Left lung (tissue), 10 donors: ENCODE measurements around the gene ETV6. TPM values are rescaled to one million over a fixed set of nuclear protein-coding genes. Genes with fewer than 3 reads are reported as not detected.

Experiments used
- ATAC-seq: fragments of 200-7000 bp; cut with Tn5 transposase; one replicate; pipeline ENCODE4 v1.9.1; 2020; ENCODE audit warnings: moderate library complexity
- DNase-seq, 4 donors: peaks; one replicate each; pipeline ENCODE4 v3.0.0-alpha.2; 2013 to 2020
- H3K27ac ChIP-seq, 2 donors: fragments of 200-600 bp; sonication (generic) in 1 of 2; one replicate each; pipeline versions ENCODE4 v1.5.0 to v1.8.0; 2020 to 2021
- H3K27me3 ChIP-seq, 2 donors: fragments of 200-600 bp; sonication (generic) in 1 of 2; one replicate each; pipeline versions ENCODE4 v1.5.0 to v1.8.0; 2020 to 2021
- H3K36me3 ChIP-seq, 2 donors: fragments of 200-600 bp; sonication (generic) in 1 of 2; one replicate each; pipeline versions ENCODE4 v1.5.0 to v1.8.0; 2020 to 2021
- H3K4me1 ChIP-seq, 2 donors: fragments of 200-600 bp; one replicate each; pipeline ENCODE4 v1.8.0; 2021
- H3K4me3 ChIP-seq, 2 donors: fragments of 200-600 bp; sonication (generic) in 1 of 2; one replicate each; pipeline versions ENCODE4 v1.5.0 to v1.8.0; 2020 to 2021; ENCODE audit warnings: mild to moderate bottlenecking in 1 of 2
- H3K9me3 ChIP-seq, 2 donors: fragments of 200-600 bp; sonication (generic) in 1 of 2; one replicate each; pipeline versions ENCODE4 v1.5.0 to v1.8.0; 2020 to 2021
- intact Hi-C, 2 donors: fragments of 100-400 bp; cut with DNase I; formaldehyde crosslinking; loops; one replicate each; pipeline versions ENCODE4 v1.11.2 to v1.14.2; 2022
- polyA plus RNA-seq, 6 donors: library from polyadenylated mRNA; unstranded; fragments of 120-200 nt; gene quantifications; one replicate each; pipeline ENCODE4 v1.2.1, GENCODE V29; 2013; ENCODE audit not compliant: insufficient read length in 6 of 6
- total RNA-seq, 2 donors: library from RNA; stranded (reverse); fragmentation: NEBNext Ultra II Directional; extraction: Animal tissue kit (Norgen Biotek cat#: 25700); gene quantifications; one replicate each; pipeline ENCODE4 v1.2.1, GENCODE V29; 2021
- TF ChIP-seq, protein P1 (sequence below), 2 donors: fragments of 200-600 bp; sonication (generic) in 1 of 2; IDR thresholded peaks; one replicate each; pipeline versions ENCODE4 v1.5.0 to v1.8.0; 2021; ENCODE audit warnings: antibody characterized with exemption in 2 of 2
- donor health status: DM: no; HTN: yes; CAD: no.
- donor health status: DM: no; HTN: no; CAD: no.

Gene ETV6
- total and polyA plus RNA-seq, 8 donors: 16.0 to 44.7 (median 17.1) TPM

DNA sequence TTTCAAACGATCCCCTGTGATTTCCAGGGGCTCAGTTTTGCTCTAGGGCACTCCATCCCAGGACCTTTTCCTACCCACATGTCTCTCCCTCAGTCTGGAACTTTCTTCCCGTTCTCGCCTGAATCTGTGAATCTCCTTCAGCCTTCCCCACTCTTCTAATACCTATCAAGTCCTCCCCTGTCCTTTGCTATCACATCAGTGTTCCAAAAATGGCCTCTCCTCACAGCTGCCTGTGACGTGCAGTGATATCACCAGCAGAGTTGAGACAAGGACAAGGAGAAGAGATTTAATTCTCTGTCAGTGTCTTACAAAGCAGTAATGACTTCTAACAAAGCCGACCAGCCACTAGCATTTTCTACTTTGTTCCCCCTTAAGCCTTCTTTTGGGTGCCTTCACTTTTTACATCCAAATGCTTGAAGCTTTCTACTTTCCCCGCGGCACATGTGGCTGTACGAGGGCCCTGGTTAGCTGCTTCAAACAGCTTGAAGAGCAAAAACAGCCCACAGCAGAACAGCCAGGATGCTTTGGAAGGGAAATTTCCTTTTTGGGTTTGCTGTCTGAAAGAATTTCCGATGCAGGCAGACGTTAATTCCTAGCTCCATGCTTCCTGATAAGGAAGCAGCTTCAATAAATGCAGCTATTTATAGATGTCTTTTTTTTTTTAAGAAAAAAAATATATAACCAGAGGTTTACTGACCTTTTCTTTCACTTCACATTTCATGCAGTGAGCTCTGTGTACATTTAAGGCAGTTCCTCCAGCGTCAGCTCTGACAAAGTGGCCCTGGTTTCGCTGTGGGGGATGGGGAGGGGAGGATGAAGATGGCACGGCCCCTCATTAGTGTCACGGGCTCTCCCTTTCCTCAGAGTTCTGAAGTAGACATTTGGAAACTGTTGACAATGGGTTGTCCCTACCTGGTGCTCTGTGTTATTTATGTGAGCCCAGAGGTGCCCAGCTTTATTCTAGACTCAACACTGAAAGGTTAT lies 109.3 kb downstream of the ETV6 start:
- DNase-seq (peak in 2 of 4 donors; percentile 39 to 47), ATAC-seq (no peak)
- Histone ChIP-seq H3K36me3 (peaks cover 0 to 19% of the 10 kb centered on the region in 2 donors), H3K27ac (peak overlapping the region; percentile 70 to 76), H3K4me1 (peaks cover 13 to 83% of the 10 kb centered on the region in 2 donors), H3K4me3 (no peak overlapping the region), H3K27me3 (no peaks in the 10 kb centered on the region), H3K9me3 (no peaks in the 10 kb centered on the region)
- TF ChIP-seq, protein P1, sequence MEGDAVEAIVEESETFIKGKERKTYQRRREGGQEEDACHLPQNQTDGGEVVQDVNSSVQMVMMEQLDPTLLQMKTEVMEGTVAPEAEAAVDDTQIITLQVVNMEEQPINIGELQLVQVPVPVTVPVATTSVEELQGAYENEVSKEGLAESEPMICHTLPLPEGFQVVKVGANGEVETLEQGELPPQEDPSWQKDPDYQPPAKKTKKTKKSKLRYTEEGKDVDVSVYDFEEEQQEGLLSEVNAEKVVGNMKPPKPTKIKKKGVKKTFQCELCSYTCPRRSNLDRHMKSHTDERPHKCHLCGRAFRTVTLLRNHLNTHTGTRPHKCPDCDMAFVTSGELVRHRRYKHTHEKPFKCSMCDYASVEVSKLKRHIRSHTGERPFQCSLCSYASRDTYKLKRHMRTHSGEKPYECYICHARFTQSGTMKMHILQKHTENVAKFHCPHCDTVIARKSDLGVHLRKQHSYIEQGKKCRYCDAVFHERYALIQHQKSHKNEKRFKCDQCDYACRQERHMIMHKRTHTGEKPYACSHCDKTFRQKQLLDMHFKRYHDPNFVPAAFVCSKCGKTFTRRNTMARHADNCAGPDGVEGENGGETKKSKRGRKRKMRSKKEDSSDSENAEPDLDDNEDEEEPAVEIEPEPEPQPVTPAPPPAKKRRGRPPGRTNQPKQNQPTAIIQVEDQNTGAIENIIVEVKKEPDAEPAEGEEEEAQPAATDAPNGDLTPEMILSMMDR (IDR thresholded peaks at IDR 0.05): no peak
- intact Hi-C loops: no loop called here

DNA sequence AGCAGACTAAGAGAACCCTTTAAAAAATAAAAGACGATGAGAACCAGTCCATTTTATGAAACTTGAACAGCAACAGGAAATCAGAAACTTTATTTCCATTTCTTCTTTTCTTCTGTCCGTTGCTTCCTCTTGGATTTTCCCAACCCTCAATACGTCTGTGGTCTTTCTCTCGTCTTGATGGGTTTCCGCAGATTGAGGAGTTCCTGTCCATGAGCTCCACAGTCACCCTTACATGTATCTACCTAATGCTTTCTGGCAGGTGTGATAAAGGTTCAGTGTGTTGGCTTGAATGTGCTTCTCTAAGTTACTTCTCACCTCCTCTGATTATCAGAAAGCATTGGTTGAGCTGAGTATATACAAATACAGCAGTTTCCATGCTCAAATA lies 110.0 kb downstream of the ETV6 start:
- H3K36me3 ChIP-seq: peaks cover 0 to 12% of the 10 kb centered on the region in 2 donors
- intact Hi-C loops: no loop called here
- peak overlapping the region; percentile 70 to 76 for H3K27ac ChIP-seq
- no peak for ATAC-seq
- no peaks in the 10 kb centered on the region for H3K27me3 ChIP-seq
- H3K4me1 ChIP-seq: peaks cover 20 to 85% of the 10 kb centered on the region in 2 donors
- DNase-seq: no peak
- H3K9me3 ChIP-seq: no peaks in the 10 kb centered on the region
- no peak overlapping the region for H3K4me3 ChIP-seq
- TF ChIP-seq, protein P1 (IDR thresholded peaks at IDR 0.05): no peak

DNA sequence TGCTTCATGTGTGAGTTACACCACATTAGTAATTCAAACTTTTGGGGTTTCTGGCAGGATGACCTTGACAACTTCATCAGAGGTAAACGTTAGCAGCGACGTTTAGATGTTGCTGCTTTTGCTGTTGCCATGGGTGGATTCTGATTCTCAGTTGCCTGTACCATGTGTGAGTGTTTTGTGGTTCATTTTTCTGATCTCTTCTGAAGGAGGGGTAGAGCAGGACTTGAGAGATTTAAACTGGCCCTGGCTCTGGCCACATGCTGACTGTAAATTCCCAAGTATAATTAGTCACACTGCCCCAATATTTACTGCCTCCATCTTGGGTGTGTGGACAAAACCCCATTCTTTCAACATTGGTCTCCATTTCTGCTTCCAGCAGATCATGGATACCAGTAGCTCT lies 110.4 kb downstream of the ETV6 start:
- no peaks in the 10 kb centered on the region for H3K27me3 ChIP-seq
- TF ChIP-seq, protein P1 (IDR thresholded peaks at IDR 0.05): no peak
- H3K4me1 ChIP-seq: peaks cover 22 to 85% of the 10 kb centered on the region in 2 donors

DNA sequence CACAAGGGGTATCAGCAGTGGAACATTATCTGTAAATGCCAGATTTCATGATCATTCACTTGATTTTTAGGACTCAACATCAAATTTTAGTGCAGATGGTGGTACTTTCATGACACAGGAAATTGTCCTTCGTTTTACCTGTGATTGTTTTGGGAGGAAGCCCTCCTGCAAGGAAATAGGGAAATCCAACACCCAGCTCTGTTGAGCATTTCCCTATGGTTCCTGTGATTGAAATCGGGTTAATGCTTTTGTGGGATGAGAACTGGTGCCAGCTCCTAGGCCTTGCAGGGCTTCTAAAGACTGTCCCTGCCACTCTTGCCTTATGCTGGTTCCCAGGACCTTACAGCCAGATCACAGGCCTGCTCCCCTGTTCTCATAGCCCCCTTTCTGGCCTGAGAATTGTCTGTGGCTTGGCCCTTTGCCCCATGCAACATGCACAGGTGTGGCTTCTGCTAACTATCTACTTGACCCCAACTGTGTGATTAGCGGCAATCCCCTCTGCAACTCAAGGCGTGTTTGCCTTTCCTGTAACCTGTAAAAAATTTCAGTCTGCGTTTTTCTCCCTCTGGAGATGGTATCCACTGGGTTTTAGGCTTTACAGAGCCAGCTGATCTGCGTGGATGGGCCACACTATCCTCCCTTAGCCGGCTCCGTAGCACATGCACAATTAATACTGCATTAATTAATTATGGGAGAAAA lies 112.5 kb downstream of the ETV6 start:
- DNase-seq (no peak), ATAC-seq (no peak)
- TF ChIP-seq, protein P1 (IDR thresholded peaks at IDR 0.05): no peak
- Histone ChIP-seq H3K36me3 (no peaks in the 10 kb centered on the region), H3K27ac (peak overlapping the region in 1 of 2 donors; percentile 96), H3K9me3 (no peaks in the 10 kb centered on the region), H3K4me1 (peaks cover 30 to 90% of the 10 kb centered on the region in 2 donors), H3K4me3 (no peak overlapping the region), H3K27me3 (no peaks in the 10 kb centered on the region)
- intact Hi-C loops: no loop called here

More for the DNA sequence above, 110.4 kb downstream of the ETV6 start:
- Histone ChIP-seq H3K4me3 (no peak overlapping the region), H3K9me3 (no peaks in the 10 kb centered on the region), H3K27ac (peak overlapping the region in 1 of 2 donors; percentile 70), H3K36me3 (peaks cover 0 to 8% of the 10 kb centered on the region in 2 donors)
- no peak for ATAC-seq
- intact Hi-C loops: no loop called here
- DNase-seq: no peak
